CD4-positive, alpha-beta T cell treated with Interleukin-6 for 4 hours (primary cell): ENCODE measurements around the gene AHDC1.

Experiments used
- DNase-seq: peaks from one replicate; pipeline ENCODE4 v3.0.0-alpha.2; 2020; ENCODE audit warnings: mixed read lengths

The AHDC1 gene

DNA sequence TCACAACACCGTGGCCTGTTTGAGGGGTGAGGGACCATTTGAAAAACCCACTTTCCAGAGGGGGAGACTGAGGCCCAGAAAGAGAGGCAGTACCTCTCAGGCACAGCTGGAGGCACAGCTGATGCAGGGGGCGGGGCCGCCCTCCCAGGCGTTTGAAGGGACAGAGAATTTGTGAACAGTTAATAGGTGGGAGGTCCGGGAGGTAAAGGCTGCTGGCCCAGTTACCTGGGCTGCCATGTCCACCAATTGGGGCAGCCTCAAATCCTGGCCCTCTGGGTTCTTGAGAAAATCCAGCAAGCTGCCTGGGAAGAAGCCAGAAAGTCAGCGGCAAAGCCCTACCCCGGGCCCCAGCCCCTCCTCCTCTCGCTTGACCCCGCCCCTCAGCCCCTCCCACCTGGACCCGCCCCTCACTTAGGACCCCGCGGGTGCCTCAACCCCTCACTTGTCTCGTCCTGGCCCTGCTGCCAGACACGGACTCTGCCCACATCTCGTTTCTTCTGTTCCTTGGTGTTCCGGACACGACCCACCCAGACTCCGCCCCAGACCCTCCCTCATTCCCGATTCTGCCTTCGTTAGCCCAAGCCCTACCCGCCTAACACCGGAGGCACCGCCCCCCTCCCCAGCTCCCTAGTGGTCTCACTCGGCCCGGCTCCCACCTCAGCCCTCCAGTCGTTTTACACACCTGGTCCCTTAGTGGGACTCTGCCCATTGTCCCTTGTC lies 10.8 kb upstream of the AHDC1 start:
- DNase-seq = no peak

DNA sequence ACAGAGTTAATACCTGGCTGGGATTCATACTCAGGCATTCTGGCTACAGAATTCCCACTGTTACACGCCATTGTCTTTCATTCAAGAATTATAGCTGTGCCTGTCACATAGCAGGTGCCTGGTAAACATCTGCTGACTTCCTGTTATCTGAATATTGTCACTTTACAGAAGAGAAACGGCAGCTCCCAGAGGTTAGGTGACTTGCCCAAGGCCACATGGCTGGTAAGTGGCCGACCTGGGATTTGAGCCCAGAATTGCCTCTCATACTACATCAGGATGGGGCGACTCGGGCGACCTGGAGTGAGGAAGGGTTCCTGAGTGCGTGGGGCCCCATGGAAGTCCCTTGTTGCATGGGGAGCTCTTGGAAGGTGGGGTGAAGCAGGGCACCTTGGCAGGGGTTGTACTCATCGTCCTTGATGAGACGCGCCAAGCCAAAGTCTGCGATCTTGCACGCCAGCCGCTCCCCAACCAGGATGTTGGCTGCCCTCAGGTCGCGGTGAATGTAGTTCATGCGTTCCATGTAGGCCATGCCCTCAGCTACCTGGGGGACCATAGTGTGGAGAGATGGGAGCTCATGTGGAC lies 10.2 kb upstream of the AHDC1 start:
- peak; percentile 36 for DNase-seq

DNA sequence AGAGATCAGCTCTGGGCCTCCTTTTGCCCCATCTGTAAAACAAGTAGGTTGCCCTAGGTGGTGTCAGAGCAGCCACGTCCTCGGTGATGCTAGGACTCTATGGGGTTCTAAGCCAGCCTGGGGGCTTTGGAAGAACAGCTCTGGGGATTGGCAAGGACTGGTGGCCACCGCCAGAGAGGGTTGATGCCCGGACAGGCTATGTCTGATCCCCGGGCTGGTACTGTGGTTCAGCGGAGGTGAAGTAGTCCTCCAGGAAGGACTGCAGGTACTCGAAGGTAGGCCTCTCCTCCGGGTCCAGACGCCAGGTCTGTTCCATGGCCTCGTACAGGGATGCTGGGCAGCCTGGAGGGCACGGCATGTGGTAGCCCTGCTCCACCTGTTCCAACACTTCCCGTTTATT lies 8.8 kb upstream of the AHDC1 start:
- no peak for DNase-seq

DNA sequence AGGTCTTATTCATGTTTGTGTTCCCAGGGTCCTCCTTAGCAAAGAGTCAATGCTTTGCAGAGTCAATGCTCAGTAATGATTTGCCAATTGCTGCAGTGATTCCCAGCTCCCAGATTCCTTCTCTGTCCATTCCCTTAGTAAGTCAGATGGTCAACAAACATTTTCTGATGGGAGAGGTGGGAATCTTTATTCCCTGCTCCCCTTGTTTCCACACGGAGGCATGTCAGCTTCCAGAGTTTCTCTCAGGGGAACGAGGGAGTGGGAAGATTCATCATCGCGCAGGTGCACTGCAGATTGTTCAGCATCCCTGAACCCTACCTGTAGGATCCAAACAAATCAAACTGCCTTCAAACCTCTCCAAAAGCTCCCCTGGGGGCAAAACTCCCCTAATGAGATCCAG lies 7.5 kb upstream of the AHDC1 start:
- no peak for DNase-seq

DNA sequence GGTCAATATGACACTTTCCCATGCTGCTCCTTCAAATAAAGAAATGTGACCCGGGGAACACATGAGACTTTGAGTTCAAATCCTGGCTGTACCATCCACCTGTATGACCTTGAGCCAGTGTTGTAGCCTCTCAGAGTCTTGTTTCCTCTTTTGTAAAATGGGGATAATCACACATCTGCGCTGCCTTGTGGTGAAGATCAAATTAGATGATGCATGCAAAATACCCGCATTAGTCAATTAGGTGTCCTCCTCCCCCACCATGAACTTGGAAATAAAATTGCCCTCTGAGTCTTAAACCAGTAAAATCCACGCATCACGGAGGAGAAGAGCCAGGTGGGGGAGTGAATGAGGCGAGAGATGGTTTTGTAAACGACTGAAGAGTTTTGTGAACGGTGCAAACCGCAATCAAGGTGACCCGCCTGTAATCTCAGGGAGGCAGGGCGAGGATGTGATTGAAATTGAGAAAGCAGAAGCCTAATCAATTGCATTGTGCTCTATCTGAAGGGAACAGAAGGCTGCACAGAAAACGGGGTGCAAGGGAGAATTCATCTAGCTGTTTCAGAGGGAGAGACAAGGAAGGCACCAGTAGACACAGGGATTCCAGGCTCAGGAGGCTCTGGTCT lies 5.8 kb upstream of the AHDC1 start:
- DNase-seq = peak; percentile 23

DNA sequence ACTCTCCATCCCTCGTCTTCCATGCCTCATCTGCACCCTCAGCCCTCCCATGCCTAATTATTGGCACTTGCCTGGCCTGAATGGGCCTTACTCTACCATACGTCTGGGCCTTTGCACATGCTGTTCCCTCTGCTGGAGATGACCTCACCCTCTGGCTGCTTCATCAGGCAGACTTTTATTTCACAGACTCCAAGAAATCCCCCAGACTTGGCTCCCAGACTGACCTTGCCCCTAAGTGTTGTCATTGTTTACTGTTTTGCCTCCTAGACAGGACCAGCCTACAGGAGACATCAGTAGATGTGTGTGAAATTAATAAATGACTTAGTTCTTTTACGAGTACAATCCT lies 5.2 kb upstream of the AHDC1 start:
- no peak for DNase-seq

DNA sequence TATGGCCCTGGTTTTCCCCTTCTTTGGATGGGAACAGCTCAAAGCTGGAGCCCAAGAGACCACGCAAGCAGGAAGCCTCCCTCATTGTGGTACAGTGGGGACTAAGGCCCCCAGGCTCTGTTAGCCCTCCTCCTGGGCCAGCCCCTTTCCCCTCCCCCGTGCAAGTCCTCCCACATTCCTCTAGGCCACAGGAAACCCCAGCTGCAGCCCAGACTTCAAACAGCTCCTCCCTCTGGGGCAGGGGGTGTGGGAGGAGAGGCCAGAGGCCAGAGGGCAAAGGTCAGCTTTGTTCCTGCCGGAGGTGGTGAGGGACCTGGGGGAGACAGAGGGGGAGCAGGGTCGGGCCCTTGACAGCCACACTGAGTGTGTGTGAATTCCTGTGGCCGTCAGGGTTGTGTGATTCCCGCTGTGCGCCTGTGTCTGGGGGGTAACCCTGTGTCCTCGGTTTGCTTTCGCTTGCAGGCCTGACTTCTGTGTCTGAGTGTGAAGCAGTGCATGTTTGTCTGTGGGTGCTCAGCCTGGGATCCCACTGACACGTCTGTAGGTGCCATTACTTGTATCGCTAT lies 3.4 kb upstream of the AHDC1 start:
- DNase-seq = no peak

DNA sequence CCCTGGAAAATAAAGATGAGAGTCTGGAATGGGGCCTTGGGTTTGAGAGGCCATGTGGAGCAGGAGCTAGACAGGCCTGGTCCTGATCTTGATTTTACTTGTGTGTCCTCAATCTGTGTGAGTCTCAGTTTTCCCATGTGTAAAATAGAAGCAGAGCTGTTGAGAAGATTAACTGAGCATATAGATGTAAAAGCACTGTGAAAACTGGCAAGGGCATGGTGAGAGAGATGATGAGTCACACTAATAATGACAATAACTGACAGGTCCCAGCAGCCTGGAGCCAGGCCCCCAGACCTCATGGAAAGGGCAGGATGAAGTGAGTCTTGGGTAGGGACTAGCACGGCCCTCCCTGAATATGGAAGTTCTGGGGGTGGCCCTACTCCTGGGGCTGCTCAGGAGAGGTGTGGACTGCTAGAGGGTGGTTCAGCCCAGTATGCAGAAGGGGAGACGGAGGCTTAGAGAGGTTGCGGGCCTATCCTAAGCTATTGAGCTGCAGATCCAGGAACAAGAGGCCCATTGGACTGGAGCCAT lies 2.8 kb upstream of the AHDC1 start:
- no peak for DNase-seq

DNA sequence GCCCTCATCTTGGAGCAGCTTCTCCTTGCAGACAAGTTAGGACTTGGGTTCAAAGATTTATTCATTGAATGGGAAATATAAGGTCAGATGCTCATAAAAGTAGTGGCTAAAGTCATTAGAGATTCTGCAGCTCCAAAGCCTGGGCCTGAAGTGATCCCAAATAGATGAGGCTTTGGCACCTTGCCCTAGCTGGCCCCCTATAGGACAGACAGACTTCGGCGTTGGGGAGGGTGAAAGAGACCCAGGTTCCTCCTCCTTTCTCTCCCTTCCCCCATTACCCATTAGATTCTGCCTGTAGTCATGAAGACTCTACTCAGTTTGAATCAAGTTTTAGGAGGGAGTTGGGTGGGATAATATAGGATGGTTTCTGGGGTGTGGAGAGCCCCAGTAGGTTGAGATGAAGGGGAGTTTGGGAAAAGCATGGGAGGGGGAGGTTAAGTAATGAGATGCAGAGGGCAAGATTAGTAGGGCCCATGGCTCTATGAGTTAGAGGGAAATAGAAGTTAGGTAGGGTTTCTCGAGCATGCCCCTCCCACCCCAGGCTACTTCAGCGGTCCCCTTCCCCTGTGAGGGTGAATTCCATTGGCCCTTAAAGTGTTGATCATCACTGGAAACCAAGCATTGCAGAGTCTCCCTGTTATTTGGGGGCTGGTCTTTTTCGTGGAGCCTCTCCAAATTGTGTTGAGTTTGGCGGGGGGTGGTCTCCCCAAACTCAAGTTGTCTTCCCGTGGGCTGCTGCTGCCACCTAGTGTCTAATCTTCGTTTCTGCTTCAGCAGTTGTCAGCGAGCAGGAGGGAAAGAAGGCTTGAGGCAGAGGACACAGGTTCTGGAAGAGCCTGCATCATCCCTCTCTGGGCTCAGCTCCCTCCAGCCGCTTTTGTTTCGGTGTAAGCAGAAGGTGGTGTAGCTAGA lies 2.1 kb upstream of the AHDC1 start:
- DNase-seq = peak; percentile 76

DNA sequence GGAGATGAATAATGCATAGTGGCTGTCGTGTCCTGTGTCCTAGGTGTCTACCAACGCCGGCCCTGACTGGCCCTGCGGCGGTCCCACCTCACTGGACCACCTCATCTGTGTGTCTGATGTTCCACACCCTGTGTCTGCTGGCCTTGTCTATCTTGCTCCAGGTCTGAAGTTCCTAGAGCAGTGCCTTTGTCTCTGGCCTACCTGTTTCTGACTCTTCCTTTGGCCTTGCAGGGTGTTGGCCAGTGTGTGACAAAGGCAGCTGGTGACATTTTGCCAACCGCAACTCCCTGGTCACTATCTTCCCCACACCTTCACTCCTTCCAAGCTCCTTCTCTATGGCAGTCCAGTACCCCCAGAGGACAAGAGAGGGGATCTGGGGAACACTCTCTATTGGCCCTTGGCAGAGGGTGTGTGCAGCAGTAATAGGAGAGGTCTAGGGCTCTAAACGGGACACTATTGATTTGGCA lies 1.4 kb upstream of the AHDC1 start:
- DNase-seq = no peak

DNA sequence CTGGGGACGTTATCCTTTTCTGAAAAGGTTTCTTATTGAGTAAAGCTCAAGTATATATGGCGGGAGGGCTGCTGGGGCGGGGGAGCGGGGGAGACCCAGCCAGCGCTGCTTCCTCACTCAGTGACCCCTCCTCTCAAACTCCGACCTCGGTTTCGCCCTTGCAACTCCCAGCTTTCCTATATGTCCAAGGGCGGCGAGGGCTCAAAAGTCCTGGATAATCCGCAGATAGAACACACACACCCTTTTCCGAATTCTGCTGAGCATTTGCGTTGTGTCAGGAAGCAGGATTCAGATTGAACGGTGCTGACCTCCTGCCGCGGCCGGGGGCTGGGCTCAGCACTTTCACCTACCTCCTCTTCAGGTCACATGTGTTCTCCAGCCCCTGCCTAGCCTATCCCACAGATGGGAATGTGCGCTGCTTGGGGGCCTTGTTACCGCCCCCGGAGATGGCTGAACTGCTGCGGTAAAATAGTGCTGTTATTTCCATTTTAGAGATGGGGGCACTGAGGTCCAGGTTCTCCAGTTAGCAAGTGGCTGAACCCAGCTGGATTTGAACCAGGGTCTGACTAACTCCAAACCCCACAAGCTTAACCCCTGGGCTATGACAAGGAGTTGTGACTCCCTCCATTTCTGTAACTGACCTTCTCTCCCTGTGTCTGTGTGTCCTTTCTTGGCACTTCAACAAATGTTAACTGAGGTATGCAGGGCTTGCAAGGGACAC lies 795 bp upstream of the AHDC1 start:
- no peak for DNase-seq

DNA sequence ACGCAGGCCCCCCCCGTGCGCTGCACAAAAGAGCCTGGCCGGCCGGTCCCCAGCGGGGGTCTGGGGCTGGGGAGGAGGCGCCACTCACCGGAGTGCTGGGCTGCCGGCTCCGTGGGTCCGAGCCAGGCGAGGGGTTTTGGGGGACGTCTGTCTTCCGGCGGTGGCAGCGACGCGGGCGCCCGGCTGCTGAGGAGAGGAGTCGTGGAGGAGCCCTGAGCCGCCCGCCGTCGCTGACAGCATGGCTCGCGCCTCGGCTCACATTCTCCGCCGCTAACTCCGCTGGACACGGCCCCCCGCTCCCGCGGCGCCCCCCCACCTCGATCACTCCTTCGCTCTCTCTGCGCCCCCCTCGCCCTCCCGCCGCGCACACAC lies 649 bp downstream of the AHDC1 start:
- peak; percentile 42 for DNase-seq

DNA sequence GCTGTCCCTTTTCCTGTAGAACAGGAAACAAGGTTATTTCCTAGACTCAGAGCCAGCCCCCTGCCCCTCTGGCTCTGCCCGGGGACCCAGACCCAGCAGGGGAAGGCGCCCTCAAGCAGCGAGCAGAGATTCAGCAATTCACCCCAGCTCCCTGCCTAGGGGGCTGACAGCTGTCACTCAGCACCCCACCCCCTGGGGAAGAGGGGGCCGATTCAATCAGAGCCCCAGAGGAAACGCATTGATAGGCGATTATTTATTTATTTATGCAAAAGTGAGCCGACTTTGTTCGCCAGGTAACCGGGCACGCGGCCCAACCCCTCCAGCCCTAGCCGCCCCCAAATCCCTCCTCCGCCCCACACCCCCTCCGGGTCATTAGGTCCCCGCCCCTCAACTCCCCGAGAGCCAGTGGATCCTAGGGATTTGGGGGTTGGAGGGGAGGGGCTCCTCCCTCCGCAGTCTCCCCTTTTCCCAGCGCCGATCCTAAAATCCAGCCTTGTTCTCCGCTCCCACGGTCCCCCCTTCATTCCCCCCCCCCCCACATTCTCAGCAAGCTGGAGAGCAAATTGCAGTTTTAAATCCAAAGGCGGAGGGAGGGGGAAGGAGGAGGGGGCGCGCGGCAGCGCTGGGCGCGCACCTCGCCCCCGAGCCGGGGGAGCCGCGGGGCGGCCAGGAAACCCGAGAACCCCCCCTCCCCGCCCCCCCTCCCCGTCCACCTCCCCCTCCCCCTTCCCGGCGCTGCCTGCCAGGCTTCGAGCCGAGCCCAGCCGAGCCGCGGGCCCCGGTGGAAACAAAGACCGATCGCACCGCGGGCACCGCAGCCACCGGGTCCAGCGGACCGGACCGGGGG lies 1.3 kb downstream of the AHDC1 start:
- peak; percentile 68 for DNase-seq

DNA sequence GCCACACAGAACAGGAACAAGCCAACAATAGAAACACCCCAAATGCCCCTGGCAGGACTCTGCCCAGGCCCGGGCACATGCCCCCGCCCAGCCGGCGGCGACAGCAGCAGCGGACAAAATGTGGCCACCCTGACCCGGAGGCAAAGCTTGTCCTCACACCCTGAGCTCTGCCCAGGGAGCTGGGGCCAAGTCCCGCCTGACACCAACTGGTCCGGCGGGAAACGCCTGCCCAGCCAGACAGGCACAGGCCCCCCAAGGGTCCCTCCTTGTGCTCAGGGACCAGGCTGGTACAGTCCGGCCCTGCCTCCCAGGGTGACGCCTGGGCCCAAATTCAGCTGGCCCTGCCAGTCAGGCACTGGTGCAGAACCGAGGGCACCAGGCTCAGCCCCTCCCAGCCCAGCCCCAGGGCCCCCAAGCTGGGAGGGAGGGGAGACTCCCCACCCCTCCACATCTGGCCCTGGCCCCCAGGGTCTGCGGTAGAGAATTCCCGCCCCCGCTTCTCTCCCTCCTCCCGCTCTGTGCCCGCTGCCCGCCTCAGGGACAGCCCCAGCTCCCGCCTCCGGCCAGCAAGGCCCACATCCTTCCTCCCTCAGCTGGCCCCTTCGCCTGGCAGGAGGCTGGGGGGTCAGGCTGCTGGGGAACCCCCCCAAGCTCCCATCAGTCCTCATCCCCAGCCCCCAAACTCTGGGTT lies 2.0 kb downstream of the AHDC1 start:
- no peak for DNase-seq

DNA sequence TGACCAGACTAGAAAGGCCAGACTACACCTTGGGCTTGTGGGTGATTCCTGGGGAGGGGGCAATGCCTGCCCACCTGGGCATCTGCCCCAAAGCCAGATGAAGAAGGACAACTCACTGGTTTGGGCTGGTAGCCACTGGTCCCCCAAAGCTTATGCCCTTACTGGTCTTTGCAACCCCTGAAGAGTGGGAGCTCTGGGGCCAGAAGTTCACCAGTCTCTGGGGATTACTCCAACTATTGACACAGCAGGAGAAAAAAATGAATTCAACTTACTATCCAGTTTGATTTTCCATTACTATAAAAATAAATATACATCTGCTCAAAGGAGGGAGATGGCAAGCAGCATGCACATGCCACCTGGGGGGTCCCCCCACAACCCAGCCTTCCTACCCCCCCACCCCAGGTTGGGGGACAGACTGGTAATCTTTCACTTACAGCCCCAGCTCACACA lies 2.6 kb downstream of the AHDC1 start:
- DNase-seq = no peak

DNA sequence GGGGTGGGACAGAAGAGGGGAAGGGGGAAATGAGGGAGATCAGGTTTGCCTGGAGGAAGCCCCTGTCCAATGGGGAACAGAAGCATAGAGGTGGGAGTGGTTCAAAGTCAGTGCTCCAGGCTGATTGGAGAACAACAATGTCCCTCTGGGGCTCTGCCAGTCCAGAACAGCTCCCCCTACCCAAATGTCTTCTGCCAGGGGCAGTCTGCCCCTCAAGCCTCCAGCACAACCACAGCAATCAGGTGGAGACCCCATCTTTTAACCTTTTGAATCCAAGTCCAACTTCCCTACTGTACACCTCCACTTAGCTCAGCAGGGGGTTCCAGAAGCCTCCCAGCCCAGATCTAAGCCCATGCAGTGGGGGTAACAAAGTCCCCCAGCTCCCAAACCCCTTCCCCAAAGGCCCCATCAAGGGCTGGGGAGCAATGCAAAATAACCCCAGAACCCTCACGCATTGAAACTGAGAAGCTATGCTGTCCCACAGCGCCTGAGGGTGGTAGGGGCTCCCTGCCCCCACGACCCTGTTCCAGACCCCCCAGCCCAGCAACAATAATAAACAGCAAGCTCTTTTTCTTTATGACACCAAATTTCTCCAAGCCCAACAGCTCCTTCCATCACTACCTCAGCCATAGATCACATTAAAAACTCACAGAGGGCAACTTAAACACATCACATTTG lies 3.3 kb downstream of the AHDC1 start:
- DNase-seq = no peak

DNA sequence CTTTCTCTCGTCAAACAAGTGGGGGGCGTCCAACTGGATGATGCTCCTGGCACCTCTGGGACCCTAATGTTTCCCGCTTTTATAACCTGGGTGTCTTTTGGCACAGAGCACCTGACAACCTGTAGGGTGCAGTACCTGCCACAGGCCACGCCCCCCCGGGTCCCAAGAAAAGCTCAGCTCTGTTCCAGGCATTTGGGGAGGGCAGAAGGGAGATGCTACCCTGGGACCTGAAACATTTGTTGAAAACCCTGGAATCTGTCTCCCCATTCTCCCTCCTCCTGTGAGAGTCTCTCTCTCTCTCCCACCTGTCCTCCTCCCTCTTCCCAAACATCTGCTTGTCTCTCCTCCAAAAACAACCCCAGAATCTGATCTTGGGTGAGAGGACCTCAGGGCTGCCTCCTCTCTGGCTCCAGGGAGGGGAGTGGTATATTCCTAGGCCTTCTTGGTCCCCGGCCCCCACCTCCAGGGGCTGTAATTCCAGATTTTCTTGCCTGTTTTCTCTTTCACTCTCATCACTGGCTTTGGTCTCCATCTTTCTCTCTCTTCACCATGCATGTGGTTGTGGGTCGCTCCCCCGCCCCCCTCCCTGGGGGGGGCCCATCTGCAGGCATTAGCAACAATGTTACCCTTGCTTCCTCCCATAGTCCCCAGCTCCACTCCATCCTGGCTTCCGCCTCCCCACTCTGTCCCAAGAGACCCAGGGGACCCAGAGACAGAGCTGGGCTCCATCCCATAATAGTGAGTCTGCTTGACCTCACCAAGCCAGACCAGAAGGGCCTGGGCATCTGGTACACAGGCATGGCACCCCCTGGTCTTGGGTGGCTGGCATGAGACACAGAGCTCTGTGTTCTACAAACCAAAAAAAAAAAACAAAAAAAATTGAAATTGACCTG lies 4.1 kb downstream of the AHDC1 start:
- DNase-seq = no peak

DNA sequence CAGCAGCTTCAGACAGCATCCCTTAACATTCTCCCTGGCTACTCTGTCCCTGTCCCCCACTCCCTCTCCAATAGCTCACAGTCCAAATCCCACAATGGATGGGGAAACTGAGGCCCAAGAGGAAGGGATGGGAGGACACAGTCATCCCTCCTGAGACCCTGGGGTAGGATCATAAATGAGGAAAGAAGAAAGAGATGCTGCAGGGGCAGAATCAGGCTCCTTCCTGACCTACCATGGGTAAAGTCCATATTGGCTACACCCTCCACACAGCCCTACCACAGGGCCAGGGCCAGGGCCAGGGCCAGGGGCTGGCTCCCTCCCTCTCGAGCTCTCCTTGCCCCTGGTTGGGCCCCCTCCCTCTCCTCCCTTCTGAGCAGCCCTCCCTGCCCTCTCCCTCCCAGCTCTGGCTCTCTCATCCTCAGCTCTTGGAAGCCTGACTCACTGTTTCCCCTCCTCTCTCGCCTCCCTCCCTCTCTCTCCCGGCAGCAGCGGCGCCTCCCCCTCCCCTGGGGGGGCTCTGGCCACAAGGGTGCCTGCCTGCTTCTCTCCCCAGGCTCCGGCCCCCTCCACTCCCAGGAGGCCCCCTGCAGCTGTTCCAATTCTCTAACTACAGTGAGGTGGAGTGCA lies 4.9 kb downstream of the AHDC1 start:
- peak; percentile 59 for DNase-seq
